GM18858 (cell line): Measurements from ENCODE around the gene ETV3L.

Experiments used
- ATAC-seq: cut with Tn5 transposase; IDR thresholded peaks from one replicate; pipeline ENCODE4 v1.9.1; 2021; ENCODE audit not compliant: unreplicated experiment

The ETV3L gene

DNA sequence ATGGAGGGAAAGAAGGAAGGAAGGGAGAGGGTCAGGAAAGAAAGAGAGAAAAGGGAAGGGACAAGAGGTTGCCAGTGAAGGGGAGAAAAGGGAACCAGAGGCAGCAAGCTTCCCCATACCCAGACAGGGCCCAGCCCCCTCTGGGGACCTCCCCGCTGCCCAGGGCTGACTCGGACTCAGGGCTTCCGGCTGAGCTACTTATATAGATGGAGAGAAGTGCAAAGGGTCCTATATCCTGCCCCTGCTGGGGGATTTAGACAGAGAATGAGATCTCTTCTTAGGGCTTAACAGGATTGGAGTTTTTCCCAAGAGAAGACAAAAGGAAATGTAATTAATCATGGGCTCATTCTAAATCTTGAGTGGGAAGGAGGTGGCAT, at the start of gene ETV3L:
TSS of gene ETV3L (minus strand) at position 176 of the 377 bp plus-strand sequence. CDS start 285 bp downstream, outside the sequence.
- no peak for ATAC-seq

DNA sequence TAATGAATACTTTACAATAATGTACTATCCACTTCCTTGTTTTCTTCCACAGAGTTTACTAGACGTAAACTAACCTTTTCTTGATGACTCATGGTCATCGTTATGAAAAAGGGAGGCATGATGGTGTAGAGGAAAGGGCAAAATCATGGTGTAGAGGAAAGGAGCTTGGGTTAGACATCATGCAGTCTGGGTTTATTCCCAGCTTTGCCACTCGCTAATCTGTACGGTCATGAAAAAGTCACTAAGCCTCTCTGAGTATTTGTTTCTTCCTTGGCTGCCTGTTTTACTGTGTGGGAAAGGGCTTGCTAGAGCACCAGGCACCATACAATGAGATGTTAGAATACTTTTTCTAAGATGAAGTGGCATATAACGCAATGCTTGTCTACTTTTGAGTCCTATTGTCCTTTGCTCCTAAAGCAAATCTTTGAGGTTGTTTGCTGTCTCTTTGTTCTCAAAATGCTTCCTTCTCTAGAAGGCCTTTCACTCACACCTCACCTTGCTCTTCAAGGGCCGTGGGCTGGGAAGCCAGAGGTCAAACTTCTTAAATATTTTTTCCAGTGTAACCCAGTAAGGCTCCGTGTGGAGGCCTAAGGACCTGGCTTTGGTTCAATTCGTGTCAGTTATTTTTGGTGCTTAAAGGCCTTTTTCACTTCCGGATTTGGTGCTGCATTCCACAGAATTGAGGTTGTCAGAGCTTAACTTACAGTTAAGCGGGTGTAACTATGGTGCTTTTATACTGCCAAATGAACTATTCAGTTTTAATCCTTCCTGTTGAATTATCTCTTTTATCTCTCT, 48.5 kb upstream of the ETV3L start:
- no peak for ATAC-seq

DNA sequence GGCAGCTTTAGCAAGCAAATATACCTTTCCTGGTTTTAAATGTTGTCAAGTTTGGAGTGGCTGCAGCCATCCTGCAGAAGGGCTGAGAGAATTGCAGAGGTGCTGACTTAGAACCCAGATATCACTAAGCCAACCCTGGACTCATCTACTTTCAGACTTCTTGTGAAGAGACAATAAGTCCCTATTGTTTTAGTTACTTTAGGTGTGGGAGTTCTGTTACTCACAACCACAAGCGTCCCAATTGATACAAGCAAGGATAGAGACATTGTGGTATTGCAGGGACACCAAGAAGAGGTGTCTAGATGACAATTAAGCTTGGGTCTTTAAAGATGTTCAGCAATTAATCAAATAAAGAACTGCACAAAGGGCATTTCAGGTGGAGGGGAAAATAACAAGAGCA, 47.4 kb upstream of the ETV3L start:
- no peak for ATAC-seq

DNA sequence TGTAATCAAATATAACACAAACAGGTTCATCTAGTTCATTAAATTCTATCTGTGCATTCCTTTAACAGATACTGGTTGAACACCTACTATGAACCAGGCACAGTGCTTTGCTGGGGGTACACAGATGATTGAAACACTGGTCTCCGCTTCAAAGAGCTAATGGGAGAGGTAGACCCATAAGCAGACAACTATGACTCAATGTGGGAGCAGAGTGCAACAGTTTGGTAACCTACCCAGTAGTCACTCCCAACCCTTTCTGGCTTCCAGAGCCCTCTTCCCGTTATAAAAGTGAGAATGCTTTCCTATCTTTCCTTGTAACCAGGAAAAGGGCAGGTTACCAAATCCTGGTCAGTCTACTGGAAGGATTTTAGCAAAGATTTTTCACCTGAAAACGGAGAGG, 46.6 kb upstream of the ETV3L start:
- no peak for ATAC-seq

DNA sequence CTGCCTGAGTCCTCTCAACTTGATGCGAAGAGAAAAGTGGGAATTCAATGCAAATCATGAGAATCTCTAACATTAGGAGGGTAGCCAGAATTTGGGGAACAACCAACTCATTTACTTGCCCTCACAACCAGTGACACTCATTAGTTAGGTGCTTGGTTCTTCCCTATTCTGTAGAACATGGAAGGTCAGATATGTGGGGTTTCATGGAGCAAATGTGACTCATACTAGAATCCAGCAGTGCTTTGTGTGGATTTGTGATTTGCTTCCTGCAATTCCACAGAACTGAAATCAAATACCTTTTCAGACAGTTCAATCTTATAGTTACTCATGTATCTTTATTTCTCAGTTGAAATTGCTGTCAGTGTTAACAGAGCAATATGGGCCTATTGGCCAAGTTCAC, 45.5 kb upstream of the ETV3L start:
- no peak for ATAC-seq

DNA sequence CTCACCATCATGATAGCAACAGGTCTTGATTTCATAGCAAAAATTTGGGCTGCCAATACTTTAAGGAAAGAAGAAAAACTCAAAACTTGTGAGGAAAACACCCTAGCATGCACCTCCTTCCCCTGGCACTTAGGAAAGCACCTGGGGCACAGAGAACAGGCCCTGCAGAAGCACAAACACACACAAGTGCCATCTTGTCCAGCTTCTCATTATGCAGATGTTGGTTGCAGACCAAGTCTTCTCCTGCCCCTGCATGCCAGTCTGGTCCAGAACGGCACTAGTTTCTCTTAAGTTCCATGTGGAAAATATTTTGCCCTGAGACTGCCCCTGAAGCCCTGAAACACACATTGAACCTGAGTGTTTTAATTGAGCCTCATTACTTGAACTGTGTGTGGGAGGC, 44.9 kb upstream of the ETV3L start:
- ATAC-seq, result no peak

DNA sequence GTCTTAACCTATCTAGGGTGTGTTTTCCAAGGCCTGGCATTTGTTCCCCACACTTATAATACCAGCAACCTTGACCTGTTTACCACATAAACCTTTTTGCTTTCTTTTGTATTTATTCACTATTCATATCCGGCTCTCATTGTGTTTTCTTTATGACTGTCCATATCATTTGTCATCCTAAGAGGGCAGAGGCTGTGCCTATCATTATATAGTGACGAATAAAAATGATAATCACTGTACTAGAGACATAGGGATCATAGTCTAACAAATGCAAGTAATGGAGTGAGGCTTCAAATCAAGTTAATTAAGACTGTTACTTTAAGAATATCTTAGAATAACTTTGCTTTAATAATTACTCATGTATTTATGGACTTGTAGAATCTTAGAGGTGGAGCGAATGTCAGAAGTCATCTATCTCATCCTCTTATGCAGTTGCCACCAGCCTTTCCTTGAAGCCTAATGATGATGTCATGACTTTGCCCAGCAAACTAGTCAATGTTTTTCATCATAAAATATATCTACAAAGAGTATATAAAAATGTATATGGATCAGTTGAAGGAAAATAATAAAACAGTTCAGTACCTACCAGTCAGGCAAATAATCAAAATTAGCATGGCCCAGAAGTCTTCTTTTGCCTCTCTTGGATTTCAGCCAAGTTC, 43.3 kb upstream of the ETV3L start:
- ATAC-seq, result no peak

DNA sequence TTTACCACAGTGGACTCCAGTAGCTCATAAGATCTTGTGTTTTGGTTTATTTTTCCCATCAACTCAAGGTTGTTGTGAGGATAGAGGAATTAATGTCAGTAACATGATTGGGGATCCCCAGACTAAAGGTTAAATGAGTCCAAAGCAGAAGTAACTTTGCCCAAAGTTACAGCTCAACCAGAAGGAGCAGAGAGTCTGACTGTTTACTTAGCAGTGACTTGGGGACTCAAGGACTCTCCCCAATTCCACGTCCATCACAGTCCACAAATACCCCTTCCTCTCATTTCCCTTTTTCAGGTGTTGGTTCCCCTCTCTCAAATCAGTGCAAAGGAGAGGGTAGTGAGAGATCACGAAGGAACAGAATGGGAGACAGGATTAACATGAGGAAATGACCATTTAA, 42.6 kb upstream of the ETV3L start:
- ATAC-seq, result no peak

DNA sequence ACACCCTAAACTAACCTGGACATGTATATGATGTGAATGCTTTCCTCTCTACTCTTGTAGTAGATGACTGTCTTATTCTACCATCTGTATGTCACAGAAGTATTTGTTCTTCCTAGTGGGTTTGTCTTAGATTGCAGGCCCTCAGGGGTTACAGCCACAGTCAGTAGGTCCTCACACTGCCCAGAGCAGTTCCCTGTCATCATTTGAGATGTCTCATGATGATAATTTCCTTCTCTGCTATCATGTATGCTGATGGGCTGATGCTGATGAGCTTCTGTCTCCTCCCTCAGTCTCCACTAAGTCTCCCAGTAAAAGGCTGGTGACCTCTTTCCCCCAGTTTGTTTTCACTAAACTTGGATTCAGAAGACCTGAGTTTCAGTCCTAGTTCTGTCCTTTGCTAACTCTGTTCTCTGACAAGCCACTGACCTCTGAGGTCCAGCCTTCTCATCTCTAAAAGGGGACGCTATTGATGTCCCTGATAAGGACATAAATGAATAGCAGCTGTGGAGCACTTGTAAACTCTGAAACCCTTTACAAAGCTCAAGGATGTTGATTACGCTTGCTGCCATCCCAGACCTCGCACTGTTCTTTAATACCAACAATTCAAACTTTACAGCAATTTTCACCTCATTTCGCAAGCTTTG, 41.7 kb upstream of the ETV3L start:
- ATAC-seq, result no peak

DNA sequence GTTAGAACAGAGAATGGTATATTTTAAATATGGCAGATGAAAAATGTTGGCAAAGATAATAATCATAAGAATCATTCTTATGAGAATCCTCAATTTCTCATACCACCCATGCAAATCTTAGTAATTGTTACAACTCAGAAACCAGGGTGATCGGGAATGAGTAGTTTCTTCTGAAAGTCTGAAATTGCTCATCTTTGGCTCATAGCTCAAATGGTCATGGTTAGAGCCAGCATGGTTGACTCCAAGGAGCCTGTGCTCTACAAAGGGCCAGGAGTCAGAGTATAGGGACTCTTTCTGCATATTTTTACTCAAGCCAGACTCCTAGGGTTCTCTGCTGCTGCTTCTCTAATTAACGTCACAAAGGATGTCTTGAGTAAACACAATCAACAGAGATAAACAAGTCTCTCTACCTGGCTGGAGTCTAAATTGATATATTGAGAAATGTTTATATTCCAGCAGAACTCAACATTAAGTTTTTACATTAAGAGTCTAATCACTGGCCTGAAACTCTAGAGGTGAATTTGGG, 40.5 kb upstream of the ETV3L start:
- ATAC-seq, result no peak

DNA sequence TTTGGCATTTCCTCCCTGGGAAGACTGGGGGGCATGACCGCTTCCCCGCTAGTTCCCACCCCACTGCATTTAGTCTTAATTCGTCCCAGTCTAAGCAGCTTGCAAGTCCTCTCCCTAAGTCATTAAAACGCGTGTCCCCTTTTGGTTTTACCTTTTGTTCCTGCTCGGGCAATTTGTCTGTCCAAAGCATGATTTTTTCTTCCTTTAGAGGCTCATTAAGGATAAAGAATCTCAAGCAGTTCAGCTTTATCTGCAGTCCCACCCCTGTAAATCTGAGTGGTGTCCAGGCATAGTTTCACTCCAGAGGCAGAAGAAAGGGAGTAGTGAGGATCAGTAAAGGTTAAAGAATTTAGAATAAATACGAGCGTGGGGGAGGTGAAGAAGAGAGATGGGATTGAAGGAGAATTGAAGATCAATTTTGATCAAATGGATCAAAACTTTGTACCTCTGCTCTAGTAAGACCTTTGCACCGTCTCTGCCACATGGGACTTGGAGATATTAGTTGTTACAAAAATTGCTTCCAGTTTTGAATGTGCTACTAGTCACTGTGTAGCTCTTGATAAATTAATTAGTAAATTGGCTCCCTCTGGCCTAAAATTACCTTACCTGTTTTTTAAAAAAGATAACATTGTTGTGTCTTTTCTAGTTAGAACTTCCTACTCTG, 39.6 kb upstream of the ETV3L start:
- no peak for ATAC-seq

DNA sequence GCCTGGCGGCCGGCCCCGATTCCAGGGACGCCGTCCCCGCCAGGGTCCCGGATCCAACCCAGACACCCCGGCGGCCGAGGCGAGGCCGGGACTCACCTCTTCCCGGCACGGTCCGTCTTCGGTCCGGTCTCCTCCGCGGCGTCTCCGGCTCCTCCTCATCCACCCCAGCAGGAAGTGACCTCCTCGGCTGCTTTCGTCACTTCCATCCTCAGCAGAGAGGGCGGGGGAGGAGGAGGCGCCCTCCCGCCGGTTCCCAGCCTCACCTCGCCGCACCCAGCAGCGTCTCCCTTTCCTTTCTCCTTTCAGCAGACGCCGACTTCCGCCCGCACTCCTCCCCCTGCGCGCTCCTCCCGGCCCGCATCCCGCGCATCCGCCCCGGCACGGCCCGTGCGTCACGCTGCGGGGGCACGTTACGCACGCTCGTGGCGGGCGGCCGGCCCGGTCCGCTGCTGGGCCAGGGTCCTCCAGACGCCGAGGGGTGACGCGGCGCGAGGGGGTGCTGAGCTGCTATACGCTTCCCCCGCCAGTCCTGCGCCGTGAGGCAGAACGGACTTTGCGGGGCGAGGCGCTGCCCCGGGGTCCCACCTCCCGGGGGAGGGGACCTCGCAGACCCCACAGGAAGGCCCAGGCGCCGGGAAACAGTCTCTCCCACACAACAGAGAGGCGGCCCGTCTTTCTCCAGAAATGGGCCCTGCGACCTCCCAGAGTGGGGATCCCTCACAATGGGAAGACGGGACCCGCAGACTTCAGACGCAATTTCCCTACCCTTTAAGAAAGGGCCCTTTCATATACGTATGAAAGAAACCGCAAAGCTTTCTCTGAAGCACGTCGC, 38.8 kb upstream of the ETV3L start, which contains the start of gene ETV3:
TSS of gene ETV3 (minus strand) at position 176 of the 832 bp plus-strand sequence. CDS start 2,043 bp downstream, outside the sequence.
- ATAC-seq, result peak; percentile 66

DNA sequence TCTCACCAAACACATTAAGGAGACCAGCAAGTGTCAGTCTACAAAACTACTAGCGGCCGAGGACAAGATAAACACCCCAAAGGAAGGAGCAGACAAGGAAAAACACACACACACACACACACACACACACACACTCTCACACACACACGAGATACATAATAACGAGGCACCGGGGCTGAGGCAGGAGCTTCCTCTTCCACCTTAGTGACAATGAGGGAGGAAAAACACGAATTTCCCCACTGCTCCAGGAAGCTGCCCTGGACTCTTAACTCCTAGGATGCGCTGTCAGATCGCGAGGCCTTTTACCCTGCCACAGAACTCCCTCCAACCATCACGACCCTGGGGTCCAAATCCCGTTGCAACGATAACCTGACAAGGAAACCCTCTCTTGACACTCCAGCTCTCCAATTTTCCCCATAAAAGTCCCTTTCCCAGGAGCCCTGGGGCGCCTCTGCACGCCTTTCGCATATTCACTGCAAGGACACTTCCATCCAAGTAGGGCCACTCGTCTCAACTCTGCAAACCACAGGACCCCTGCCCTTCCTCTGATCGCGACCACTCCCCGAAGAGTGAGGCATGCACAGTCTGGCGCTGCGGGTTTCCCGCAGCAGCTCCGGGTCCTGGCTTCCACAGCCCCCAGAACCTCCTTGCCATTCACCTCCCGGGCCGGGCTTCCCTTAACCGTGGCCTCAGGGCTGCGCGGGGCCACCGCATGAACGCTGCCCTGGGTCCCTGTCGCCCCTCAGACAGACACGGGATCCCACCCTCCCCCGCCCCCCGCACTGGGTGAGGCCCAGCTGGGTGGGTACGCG, 38.0 kb upstream of the ETV3L start:
- ATAC-seq, result no peak

DNA sequence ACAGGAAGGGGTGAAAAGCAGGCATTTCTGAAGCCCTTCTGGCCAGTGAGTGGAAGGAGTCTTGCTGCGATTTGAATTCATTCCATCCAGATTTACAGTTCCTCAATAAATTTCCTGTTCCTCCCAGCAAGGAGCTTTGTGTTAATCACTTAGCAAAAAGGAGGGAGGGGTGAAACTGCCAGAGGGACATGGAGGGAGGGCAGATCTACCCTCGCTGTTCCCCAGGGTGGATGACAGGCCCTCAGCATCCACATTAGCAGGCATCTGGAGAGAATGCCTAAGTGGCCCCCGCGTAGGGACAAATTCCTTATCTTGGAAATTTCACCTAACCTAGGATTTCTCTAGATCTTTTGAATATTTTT, 37.4 kb upstream of the ETV3L start:
- no peak for ATAC-seq

DNA sequence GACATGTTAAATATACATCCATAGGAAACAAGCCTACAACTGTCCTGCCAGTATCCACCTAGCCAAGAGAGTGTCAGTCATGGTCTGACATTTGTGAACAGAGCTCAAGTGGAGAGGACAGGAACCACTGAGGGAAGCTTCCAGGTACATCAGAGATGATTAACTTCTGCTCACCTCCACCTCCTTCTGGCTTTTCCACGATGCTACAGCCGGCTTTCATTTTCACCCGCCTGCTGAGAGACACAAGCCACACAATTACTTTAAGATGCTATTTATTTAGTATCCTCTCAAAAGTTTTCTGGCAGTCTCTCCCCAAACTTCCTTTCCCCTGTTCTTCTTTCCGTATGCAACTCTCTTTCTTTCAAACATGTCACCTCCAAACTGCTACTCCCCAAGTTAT, 36.5 kb upstream of the ETV3L start:
- no peak for ATAC-seq

DNA sequence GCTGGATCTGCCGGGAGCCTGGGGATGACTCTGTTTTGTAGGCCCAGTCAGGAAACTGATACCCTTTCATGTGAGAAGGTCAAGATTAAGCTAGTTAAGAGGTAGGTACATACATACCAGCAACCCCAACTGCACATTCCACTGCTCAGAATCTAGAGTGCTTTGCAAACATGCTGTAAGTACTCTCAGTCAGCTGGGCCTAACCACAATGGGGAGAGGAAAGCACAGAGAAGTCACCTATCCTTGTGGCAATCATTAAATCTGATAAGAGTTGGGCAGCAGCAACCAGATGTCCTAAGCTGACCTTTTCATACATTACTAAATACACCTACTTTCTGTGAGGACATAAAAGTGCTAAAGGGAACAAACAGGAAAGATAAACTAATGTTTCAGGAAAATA, 36.0 kb upstream of the ETV3L start:
- no peak for ATAC-seq

DNA sequence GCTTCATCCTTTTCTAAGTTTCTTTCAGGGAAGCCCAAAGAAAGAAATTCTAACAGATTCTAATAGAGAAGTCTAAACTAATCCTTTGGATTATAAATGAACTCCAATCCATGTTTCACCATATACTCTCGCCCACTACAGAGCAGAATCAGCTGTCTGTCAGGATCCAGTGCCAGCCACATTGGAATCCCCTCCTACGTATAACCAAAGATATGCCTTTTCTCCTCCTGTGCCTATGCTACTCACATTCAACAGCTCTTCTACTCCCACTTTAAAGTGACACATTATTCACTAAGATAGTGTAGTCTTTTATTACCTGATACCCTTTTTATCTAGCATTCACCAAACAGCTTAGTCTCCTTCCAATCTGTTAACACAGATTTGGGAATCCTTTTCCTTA, 35.5 kb upstream of the ETV3L start:
- ATAC-seq, result no peak

DNA sequence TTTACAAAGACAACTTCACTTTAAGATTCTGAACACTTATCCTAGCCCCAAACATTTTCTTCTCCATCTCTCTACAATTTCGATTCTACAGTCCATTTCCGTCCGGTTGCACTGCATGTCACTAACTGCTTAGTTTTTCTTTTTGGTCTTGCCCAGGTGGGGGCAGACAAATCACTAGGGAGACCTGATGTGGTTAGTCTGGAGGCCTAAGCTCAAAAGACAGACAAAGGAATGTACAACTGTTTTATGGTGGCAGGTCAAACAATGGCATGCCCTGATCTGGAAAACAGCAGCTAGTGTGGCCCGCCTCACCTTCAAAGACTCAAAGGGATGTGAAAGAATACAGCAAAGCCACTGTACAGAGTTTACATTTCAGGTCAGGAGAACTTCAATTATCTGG, 34.8 kb upstream of the ETV3L start:
- no peak for ATAC-seq

DNA sequence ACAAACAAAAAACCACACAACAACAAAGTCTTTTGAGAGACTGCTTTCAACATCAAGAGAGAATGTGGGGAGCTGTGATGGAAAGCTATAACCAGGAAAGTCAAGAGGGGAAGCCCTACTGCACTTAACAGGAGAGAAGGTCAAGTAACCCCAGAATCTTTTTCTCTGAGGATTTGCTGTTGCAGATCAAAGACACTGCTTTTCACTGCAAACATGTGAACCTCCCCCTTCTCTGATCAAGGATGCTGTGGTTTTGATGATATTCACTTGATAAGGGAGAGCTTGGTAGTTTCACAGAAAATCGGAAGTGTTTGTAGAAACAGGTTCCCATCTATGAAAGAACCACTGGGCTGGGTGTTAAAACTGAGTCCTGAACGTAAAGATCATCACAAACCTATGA, 33.8 kb upstream of the ETV3L start:
- no peak for ATAC-seq
